Upper lobe of right lung (tissue), 1 donor: ENCODE measurements around the gene ALX1. TPM values are rescaled to one million over a fixed set of nuclear protein-coding genes. Genes with fewer than 3 reads are reported as not detected.

Source experiments
- ATAC-seq: fragments of 200-7000 bp; cut with Tn5 transposase; one replicate; pipeline ENCODE4 v1.9.1; 2020; ENCODE audit warnings: mild to moderate bottlenecking, moderate library complexity
- DNase-seq: peaks from one replicate; pipeline ENCODE4 v3.0.0-alpha.2; 2020
- H3K27ac ChIP-seq: fragments of 200-600 bp; one replicate; pipeline ENCODE4 v1.8.0; 2022
- H3K27me3 ChIP-seq: fragments of 200-600 bp; one replicate; pipeline ENCODE4 v1.8.0; 2022; ENCODE audit warnings: mild to moderate bottlenecking
- H3K36me3 ChIP-seq: fragments of 200-600 bp; one replicate; pipeline ENCODE4 v1.8.0; 2022
- H3K4me1 ChIP-seq: fragments of 200-600 bp; one replicate; pipeline ENCODE4 v1.8.0; 2022
- H3K4me3 ChIP-seq: fragments of 200-600 bp; one replicate; pipeline ENCODE4 v1.8.0; 2022; ENCODE audit warnings: mild to moderate bottlenecking
- H3K9me3 ChIP-seq: fragments of 200-600 bp; one replicate; pipeline ENCODE4 v1.8.0; 2022
- intact Hi-C: fragments of 100-400 bp; cut with DNase I; formaldehyde crosslinking; loops from one replicate; pipeline ENCODE4 v1.11.0; 2022
- total RNA-seq: library from RNA; stranded (reverse); fragmentation: NEBNext Ultra II Directional; extraction: Animal tissue kit (Norgen Biotek cat#: 25700); gene quantifications from one replicate; pipeline ENCODE4 v1.2.1, GENCODE V29; 2021
- TF ChIP-seq, protein P1 (sequence below): fragments of 200-600 bp; IDR thresholded peaks from one replicate; pipeline ENCODE4 v1.8.0; 2022; ENCODE audit warnings: antibody characterized with exemption
- donor health status: DM: no; HTN: yes; CAD: no; lungs with severe emphysema.

ALX1 gene
- total RNA-seq, 1 donor from 2014 or later, result not detected

GRCh38 chr12:85322715-85323114, 42.7 kb downstream of the ALX1 start:
- Histone ChIP-seq H3K36me3 (no peaks in the 10 kb centered on the region), H3K27ac (no peak overlapping the region), H3K9me3 (no peaks in the 10 kb centered on the region), H3K4me1 (no peaks in the 10 kb centered on the region), H3K4me3 (no peak overlapping the region), H3K27me3 (no peaks in the 10 kb centered on the region)
- TF ChIP-seq, protein P1, sequence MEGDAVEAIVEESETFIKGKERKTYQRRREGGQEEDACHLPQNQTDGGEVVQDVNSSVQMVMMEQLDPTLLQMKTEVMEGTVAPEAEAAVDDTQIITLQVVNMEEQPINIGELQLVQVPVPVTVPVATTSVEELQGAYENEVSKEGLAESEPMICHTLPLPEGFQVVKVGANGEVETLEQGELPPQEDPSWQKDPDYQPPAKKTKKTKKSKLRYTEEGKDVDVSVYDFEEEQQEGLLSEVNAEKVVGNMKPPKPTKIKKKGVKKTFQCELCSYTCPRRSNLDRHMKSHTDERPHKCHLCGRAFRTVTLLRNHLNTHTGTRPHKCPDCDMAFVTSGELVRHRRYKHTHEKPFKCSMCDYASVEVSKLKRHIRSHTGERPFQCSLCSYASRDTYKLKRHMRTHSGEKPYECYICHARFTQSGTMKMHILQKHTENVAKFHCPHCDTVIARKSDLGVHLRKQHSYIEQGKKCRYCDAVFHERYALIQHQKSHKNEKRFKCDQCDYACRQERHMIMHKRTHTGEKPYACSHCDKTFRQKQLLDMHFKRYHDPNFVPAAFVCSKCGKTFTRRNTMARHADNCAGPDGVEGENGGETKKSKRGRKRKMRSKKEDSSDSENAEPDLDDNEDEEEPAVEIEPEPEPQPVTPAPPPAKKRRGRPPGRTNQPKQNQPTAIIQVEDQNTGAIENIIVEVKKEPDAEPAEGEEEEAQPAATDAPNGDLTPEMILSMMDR, result no peak
- intact Hi-C loops, result no loop called here
- DNase-seq (no peak), ATAC-seq (peak; percentile 41)

- no peaks in the 10 kb centered on the region for H3K27me3 ChIP-seq
- no peaks in the 10 kb centered on the region for H3K9me3 ChIP-seq
- ATAC-seq (no peak), DNase-seq (no peak)
- no peaks in the 10 kb centered on the region for H3K4me1 ChIP-seq
- no peaks in the 10 kb centered on the region for H3K36me3 ChIP-seq
- H3K4me3 ChIP-seq, result no peak overlapping the region
- intact Hi-C loops, result no loop called here
- TF ChIP-seq, protein P1, result no peak
- H3K27ac ChIP-seq, result no peak overlapping the region
Measured at GRCh38 chr12:85325442-85325841, 45.4 kb downstream of the ALX1 start.

GRCh38 chr12:85329913-85330312, 49.9 kb downstream of the ALX1 start:
- no peak for DNase-seq
- Histone ChIP-seq H3K27ac (no peak overlapping the region), H3K27me3 (no peaks in the 10 kb centered on the region), H3K9me3 (no peaks in the 10 kb centered on the region), H3K4me3 (no peak overlapping the region), H3K4me1 (no peaks in the 10 kb centered on the region), H3K36me3 (no peaks in the 10 kb centered on the region)
- TF ChIP-seq, protein P1, result no peak
- no peak for ATAC-seq
- intact Hi-C loops, result no loop called here

DNA sequence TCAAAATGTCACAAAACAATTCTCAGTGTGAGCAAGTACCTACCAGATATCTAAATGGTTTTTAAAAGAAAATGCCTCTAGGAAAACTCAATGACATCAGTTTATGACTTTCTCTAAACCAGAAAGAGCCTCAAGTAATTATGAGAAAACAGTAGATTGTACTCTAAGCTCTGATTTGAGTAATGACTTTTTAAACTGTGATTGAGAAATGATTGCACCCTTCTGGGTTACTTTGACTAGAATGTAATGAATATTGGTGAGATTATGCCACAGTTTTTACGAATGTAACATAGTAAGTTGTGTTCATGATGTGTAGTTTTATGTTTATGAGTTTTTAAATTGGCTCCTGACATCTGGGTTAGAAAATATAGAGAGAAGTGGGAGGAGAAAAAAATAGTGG, 68.8 kb downstream of the ALX1 start:
- TF ChIP-seq, protein P1, result no peak
- no peaks in the 10 kb centered on the region for H3K4me1 ChIP-seq
- no peaks in the 10 kb centered on the region for H3K9me3 ChIP-seq
- intact Hi-C loops, result no loop called here
- ATAC-seq (no peak), DNase-seq (no peak)
- H3K27me3 ChIP-seq, result no peaks in the 10 kb centered on the region
- no peak overlapping the region for H3K4me3 ChIP-seq
- no peak overlapping the region for H3K27ac ChIP-seq
- H3K36me3 ChIP-seq, result no peaks in the 10 kb centered on the region

DNA sequence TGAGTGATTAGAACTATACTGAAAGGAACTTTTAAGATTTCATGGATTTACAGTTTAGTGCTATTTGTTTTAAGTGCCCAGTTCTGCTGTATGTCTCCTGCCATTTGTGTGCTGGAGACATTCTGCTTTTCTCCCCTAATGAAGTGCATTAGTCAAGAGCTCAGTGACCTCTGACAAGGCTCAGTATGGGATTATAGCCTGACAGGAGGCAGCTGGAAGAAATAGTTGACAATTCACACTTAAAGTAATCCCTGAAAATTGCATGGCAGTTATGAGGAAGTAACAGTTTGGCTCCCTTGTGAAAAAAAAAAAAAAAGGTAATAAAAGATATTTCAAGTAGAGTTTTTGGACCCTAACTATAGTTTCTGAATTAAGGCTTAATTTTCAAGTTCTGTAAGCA, 70.3 kb downstream of the ALX1 start:
- Histone ChIP-seq H3K4me1 (no peaks in the 10 kb centered on the region), H3K4me3 (no peak overlapping the region), H3K9me3 (no peaks in the 10 kb centered on the region), H3K27me3 (no peaks in the 10 kb centered on the region), H3K36me3 (no peaks in the 10 kb centered on the region), H3K27ac (no peak overlapping the region)
- intact Hi-C loops, result no loop called here
- DNase-seq, result no peak
- no peak for ATAC-seq
- TF ChIP-seq, protein P1, result no peak

Other genes starting within 250 kb of the ALX1 start
- not detected for gene TSPAN19, start 243.9 kb upstream of the ALX1 start, total RNA-seq
- gene LRRIQ1, start 243.9 kb upstream of the ALX1 start, total RNA-seq, result 0.67 TPM